Stimulated activated CD8-positive, alpha-beta memory T cell treated with anti-CD3 and anti-CD28 coated beads, Interleukin-15, amount 100 ng/mL, for 4 hours (primary cell): ENCODE data around the gene GXYLT2.
A peak's percentile ranks its signal among the peaks of the same experiment; 100 is the strongest.

Experiments
- DNase-seq, 2 donors: peaks; one replicate each; pipeline ENCODE4 v3.0.0-alpha.2; 2020; ENCODE audit warnings: low read depth in 2 of 2

The GXYLT2 gene, protein sequence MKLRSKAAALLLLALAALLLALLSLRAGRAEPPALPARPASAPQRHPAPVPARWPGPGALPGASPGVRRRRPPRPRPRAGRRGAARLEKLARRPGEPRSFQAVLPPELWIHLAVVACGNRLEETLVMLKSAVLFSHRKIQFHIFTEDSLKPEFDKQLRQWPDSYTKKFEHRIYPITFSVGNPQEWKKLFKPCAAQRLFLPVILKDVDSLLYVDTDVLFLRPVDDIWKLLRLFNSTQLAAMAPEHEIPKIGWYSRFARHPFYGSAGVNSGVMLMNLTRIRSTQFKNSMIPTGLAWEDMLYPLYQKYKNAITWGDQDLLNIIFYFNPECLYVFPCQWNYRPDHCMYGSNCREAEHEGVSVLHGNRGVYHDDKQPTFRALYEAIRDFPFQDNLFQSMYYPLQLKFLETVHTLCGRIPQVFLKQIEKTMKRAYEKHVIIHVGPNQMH

DNA sequence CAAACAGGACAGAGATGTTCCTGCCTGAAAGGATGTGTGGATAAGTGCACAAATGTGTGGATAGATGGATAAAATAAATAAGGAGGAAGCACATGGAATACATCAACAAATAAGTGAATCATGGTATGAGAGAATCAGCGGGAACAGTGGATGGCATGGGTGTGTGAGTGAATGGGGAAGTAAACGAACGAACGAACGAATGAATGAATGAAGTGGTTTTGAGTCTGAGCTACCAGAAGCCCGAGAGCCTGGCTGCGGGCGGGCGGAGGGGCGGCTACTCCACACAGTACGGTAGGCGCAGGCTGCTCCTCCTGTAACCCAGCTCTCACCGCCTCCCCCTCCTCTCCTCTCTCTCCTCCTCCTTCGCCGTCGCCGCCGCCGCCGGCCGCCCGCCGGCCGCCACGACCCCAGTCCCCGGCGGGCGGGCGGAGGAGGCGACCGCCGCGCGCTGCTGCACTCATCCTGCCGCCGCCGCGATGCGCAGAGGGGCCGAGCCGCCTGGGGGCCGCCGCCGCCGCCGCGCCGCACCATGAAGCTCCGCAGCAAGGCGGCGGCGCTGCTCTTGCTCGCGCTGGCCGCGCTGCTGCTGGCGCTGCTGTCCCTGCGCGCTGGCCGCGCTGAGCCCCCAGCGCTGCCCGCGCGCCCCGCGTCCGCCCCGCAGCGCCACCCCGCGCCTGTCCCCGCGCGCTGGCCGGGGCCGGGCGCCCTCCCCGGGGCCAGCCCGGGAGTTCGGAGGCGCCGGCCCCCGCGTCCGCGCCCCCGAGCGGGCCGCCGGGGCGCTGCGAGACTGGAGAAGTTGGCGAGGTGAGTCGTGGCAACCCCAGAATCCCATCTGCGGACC lies at the start of gene GXYLT2:
TSS of gene GXYLT2 (plus strand) at position 342 of the 841 bp plus-strand sequence. CDS start at position 530, 188 bp downstream.
- no peak for DNase-seq

DNA sequence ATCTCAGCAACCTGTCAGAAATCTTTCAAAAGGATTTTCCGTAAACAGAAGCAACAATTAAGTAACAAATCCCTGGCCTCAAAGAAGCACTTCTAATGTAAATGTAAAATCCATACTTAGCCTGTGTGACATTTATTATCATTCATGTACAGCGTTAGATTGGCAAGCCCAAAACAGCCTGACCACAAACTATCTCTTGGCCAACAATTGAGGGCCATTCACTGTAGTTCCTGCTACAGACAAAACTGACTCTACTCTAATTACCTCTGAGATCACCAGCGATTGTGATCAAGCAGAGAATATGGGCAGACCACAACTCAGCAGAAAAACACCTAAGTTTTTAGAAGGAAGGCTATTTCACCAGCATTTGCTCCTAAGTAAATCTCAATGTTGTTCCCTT lies 48.8 kb upstream of the GXYLT2 start:
- DNase-seq, result no peak

DNA sequence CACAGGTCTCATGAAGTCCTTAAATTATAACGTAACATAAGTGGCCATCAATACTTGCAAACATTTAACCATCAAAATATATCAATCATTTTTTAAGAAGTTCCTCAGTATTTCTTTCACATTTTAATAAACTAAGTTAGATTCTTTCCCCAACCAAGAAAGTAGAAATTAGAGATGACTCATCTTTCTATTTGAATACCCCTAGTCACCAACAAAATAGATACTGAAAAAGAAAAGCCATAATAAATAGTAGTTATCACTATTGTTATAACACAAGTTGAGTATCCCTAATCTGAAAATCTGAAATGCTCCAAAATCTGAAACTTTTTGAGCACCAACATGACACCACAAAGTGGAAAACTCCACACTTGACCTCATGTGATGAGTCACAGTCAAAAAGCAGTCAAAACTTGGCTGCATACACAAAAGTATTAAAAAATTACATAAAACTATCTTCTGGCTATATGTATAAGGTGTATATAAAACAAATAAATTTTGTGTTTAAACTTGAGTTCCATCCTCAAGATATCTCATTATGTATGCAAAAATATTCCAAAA lies 43.3 kb upstream of the GXYLT2 start:
- no peak for DNase-seq

DNA sequence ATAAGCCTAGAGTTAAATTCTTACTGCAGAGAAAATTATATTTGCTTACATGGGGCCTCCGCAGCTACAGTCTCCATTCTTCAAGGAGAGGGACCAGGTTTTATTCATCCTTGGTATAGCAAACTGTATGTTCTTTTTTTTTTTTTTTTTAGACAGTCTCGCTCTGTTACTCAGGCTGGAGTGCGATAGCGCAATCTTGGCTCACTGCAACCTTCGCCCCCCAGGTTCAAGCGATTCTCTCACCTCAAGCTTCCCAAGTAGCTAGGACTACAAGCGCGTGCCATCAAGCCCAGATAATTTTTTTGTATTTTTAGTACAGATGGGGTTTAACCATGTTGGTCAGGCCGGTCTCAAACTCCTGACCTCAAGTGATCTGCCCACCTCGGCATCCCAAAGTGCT lies 41.7 kb upstream of the GXYLT2 start:
- DNase-seq, result no peak

DNA sequence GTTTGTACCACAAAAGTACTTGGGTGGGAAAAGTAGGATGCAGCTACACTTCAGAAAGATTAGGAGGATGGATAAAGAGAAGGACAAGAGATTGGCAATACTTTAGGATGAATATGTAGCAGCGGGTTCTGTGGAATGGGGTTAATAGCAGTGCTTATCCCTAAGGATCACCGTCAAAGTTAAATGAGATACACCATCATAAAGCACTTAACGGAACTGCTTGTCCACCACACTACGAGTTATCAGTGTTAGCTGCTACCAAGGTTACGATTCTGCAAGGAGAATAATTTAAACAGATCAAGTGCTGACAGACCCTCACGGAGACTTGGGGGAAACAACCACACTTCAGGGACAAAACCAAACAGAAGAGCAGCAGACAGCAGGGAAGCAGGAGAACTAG lies 40.6 kb upstream of the GXYLT2 start:
- no peak for DNase-seq

DNA sequence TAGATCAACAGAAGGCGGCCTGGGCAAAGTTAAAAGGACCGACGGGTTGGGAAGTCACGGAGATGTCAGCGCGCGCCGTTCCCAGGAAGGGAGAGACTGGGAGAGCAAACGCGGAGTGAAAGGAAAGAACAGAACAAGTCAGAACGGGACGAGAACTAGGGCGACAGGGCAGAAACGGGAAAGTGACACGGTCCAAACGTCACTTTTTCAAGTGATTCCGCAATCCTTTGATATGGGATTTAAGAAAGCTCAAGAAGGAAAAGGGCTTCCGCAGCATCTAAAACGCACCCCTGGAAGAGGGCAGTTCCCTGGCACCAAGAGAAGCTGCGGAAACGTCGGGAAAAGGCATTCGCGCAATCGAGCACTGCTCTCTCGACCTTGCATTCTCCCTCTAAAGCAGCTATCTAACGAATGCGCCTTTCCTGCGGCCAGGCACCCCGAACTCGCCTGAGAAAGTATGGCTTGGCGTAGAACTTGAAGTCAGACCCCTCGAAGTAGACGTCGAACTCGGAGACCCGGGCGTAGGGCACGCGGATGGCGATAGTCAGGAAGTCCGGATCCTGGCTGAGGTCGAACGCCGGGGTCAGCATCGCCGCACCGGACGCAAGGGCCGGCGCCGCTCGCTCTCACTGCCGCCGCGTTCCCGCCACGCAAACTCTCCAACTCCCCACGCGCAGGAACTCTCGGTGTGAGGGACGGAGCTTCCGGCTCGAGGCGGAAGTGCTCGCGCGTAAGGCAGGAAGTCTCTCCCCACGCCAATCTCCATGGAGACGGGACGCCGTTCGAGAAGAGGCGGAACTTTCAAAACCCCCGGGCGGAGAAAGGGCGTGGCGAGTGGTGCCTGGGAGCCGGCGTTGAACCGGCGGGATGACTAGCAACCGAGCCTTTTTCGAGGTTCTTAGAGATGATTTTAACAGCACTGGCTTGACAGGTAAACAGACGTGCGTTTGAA lies 39.8 kb upstream of the GXYLT2 start, which contains the start of gene SHQ1:
TSS of gene SHQ1 (minus strand) at position 695 of the 952 bp plus-strand sequence. CDS start at position 590, 105 bp downstream.
- peak; percentile 87 to 92 for DNase-seq

DNA sequence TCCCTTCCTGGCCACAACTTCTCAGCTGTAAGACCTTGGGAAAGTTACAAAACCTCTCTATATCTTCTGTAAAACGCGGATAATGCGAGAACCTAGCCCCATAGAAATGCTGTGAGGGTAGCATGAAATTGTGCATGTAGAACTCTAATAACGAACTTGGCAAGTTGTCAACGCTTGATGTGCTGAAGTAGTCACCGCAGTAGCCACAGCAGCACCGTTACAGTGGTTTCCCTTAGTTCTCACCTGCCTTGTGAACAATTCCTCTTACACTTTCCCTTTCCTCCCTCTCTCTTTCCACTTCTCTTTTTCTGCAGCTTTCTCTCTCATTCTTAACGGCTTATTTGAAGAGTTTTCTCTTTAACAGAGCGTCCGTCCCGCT lies 39.2 kb upstream of the GXYLT2 start:
- DNase-seq, result no peak

DNA sequence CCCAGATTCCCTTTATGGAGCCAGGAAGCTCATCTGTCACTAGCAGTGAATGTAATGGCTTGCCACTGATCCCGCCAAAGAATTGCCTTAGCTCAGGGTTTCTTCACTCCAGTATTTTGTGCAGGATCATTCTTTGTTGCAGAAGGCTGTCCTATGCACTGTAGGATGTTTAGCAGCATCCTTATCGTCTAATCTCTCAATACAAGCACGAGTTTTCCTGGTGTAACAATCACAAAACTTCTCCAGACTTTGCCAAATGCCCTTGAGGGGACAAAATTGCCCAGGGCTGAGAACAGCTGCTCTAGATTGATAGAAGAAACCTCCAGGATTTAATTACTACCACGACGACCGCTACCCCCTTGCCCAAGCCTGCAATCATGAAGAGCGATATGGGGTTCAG lies 32.8 kb upstream of the GXYLT2 start:
- DNase-seq, result no peak

DNA sequence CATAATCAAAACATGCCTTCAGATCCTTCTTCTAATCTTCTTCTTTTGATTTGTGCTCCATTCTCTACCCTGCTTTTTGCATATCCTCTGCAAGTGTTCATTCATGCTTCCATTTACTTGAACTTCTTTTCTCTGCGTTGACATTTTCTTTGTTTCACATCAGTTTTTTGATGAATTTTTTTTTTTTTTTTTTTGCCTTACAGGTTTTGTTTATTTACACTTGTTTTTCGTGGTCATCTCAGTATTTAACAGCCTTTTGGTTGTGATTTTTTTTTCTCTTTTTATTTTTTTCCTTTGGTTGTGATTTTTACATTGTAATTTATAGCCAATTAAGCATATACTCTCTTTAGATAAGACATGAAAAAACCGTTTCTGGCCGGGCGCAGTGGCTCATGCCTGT lies 27.8 kb upstream of the GXYLT2 start:
- no peak for DNase-seq

DNA sequence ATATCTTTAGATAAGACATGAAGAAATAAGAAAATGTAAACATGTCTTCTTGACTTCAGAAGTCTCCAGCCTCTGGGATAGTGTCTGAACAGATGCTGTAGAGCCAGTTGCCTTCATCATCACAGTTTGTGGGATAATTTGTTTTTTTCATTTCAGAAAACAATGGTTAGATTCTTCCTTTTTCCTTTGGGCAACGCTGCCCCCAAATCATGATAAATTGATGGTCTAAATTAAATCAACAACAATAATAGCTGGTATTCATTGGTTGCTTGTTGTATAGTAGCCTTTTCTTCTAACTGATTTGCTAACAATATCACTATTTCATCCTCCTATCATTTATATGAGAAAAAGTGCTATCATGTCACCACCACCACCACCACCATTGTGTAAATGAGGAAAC lies 27.0 kb upstream of the GXYLT2 start:
- DNase-seq, result no peak

DNA sequence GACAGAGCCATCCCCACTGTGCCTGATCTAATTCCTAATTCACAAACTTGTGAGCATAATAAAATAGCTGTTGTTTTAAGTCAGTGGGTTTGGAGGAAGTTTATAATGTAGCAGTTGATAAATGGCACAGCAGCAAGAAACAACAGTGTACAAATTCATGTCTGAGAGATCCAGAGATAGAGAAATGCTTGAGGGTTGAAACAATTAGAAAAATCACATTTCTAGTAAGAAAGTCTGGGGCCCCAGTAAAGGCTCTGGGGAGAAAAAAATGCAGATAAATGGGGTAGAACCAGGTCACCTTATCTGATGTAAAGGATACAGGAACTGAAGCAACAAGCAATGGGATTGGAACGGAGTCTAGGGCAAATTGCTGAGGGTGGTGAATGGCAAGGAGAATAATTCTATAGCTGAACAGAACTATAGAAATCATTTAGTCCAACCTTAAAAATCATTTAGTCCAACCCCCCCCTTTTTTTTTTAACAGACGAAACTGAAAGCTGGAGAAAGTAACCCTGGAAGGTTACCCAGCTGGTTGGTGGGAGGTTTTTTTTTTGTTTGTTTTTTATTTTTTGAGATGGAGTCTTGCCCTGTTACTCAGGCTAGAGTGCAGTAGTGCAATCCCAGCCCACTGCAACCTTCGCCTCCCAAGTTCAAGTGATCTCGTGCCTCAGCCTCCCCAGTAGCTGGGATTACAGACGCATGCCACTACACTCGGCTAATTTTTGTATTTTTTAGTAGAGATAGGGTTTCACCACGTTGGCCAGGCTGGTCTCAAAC lies 25.3 kb upstream of the GXYLT2 start:
- no peak for DNase-seq

DNA sequence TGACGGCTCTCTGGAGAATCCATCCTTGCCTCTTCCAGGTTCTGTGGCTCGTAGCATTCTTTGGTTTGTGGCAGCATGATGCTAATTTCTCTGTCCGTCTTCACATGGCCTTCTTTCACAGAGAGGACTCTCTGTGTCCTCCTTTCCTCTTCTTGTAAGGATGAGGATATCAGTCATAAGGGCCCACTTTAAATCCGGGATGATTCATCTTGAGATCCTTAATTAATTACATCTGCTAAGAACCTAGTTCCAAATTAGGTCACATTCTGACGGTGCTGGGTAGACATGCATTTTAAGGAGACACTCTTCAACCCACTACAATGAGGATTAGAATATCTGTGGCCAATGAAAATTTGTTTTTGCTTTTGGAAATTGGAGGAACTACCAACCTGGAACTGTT lies 15.7 kb upstream of the GXYLT2 start:
- DNase-seq, result no peak

DNA sequence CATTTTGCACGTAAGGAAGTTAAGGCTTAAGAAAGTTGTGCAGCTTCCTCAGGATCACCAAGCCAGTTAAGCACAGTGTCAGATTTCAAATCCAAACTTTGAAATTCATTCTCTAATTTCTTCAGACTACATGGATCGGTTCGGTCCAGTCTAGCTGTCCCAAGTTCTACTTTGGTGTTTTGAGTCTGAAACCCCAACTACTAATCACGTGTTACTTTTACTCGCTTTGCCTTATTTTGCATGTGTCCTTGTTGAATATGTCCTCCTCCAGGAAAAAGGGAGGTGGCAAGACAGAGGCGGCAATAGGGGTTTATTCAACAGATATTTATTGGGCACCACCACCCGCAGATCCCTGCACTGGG lies 522 bp upstream of the GXYLT2 start:
- DNase-seq, result no peak

DNA sequence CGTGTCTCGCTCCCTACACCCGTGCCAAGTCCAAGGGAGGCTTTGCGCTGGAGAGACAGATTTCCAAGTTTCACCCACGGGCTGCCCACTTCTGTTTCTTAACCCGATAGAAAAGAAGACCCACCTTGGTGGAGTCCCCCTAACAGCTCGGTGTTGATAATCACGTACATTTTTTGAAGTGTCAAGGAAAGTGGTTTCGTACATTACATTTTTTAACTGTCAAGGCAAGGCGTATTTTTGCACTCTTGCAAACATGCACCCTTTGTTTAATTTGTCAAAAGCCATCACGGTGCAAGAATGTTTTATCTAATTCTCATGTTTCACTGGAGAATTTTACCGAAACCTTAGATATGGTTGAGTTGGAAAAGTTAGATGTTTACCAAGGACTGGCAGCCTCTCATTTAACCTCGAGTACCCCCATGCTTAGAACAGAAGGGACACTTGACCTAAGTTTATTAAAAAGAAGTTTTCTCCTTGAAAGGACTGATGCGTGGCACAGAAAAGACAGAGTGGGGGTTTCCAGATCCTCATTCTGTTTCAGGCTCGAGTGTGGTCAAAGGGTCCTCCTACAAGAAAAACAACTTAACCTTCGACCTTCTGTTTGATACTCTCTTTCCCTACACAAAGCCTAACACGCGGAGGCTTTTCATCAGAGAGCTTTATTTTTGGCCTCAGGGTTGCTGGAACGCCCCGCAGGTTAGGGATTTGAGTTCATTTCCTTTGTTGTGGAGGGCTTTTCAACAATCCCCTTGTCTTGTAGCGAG lies 882 bp downstream of the GXYLT2 start:
- DNase-seq, result no peak

DNA sequence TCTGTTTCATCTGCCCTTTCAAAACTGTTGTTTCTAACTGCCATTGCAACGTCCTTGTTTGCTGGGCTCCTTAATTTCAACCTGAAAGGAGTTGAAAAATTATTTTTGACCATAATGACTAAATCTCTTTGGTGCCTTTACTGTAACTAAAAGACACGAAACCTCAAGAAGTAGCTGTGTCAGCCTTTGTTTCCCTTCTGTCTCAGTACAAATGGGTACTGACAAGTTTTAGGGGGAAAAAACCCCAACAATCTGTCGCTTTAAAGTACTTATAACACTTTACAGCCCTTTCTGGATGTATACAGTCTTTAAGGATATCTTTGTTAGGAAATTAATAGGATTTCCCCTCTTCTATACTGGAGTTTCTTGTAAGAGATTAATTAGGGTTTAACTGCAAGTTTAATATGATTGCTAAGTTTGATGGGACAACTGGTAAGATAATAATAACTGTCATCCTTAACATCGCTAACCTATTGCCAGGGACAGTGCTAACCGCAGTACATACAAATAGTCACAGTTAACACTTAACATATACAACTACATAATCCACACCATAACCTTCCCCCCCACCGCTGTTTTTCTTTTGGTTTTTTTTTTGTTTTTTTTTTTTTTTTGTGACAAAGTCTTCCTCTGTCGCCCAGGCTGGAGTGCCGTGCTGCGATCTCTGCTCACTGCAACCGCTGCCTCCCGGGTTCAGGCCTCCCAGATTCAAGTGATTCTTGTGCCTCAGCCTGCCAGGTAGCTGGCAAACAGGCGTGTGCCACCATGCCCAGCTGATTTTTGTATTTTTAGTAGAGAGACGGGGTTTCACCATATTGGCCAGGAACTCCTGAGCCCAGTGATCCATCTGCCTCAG lies 1.7 kb downstream of the GXYLT2 start:
- no peak for DNase-seq

DNA sequence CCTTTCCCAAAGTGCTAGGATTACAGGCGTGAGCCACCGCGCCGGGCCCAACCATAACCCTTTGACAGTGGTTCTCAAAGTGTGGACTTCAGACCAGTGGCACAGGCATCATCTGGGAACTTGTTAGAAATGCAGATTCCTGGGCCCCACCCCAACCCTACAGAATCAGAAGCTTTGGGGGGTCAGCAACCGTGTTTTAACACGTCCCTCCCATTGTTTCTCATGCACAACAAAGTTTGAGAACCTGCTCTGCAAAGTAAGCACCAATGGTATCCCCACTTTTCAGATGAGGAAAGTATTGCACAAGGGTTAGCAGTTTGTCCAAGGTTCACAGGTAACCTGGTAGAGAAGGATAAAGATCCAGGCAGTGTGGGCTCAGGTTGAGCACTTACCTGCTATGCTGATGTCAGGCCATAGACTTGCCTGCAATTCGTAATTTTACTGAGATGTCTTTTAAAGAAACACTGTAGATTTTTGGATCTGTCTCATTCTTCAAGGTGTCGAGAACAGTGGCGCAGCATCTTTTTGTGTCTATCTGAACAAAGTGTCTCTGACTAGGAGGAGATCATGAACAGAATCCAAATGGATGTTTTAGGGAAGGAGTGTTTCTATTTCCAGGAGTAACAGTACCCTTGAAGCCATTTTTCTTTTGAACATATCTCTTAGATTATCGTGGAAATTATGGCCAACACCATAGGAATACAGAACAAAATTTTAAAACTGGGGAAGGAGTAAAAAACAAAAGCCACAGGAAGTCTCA lies 2.5 kb downstream of the GXYLT2 start:
- DNase-seq, result no peak

DNA sequence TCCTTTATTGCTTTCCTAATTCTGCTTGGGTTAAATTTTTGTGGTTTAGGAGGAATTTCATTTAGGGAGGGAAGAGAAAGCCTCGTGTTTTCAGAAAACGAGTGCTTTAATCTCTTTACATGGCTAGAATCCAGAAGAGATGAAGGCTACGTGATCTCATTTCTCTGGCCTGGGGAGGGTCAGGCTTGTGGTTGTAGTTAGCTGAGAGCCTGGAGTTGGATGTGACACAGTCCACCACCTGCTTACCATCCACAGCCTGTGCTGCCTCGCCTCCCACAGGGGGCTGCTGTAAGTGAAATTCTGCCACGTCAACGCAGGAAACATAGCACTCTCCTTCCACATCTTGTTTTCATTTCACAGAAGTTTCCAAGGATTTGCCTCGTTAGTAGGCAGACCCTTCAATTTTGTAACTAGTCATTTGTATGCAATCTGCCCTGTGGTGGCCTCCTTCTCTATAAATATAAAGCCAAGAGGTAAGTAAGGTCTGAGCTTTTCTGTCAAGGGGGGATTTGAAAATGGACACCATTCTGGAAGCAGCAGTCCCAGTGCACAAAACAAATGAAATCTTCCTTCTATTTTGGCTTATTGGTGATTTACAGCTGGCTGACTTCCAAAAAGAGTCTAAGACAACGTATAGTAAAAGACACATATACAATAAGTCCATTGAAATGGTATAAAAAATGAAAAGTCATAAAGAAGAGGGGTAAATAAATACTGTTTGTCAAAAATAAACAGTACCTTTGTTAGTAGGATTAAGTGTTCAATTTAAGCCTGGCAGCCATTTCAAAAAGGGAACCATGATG lies 3.4 kb downstream of the GXYLT2 start:
- DNase-seq, result no peak
